Endothelial cell of umbilical vein (primary cell): ENCODE measurements around the gene ARMC7. TPM values are rescaled to one million over a fixed set of nuclear protein-coding genes. Genes with fewer than 3 reads are reported as not detected.

ENCODE experiments used
- BruUV-seq: library from RNA; stranded (reverse); fragments of 400-500 nt; replicated peaks from 2 replicates; lab custom pipeline; 2021; lab: Mats Ljungman, UMichigan
- CTCF ChIA-PET: fragments of 300-600, 350-600 bp; sonication (Branson Sonifier 250); formaldehyde crosslinking; loops from one replicate; lab custom pipeline; 2021; ENCODE audit warnings: antibody characterized with exemption, inconsistent platforms; lab: Charles Lee
- POLR2A ChIA-PET: fragments of 300-600, 350-600 bp; sonication (Branson Sonifier 250); formaldehyde crosslinking; loops from one replicate; lab custom pipeline; 2021; ENCODE audit warnings: antibody characterized with exemption, inconsistent platforms; lab: Charles Lee
- DNase-seq: peaks from one replicate; pipeline ENCODE4 v3.0.0-alpha.2; 2011; ENCODE audit warnings: low read depth, low spot score
- FAIRE-seq: peaks from 2 replicates; lab custom pipeline; 2011; peaks lifted over from hg19 to GRCh38; lab: Jason Lieb, UNC
- H2AFZ ChIP-seq: 2 replicates; pipeline ENCODE4 v1.6.0; 2012; ENCODE audit warnings: low read depth, low read length, control low read depth, inconsistent platforms
- H3K27ac ChIP-seq: 2 replicates; pipeline ENCODE4 v1.5.1; 2011; ENCODE audit warnings: low read depth, mild to moderate bottlenecking, control low read depth, low read length, moderate library complexity; ENCODE audit not compliant: insufficient read depth
- H3K27me3 ChIP-seq, 2 experiments: 2 replicates each; pipeline versions ENCODE4 v1.6.0 to v1.6.1; 2011; ENCODE audit warnings: low read length in 2 of 2, mixed read lengths in 1 of 2; ENCODE audit not compliant: control insufficient read depth in 2 of 2, insufficient read depth in 2 of 2
- H3K36me3 ChIP-seq, 2 experiments: 2 replicates in 1 of 2; 3 replicates in 1 of 2; pipeline ENCODE4 v1.5.1; 2011; ENCODE audit warnings: low read length in 2 of 2, mild to moderate bottlenecking in 1 of 2, moderate library complexity in 1 of 2; ENCODE audit not compliant: control insufficient read depth in 2 of 2, insufficient read depth in 2 of 2; ENCODE audit errors: extremely low read depth in 1 of 2
- H3K4me1 ChIP-seq: 3 replicates; pipeline ENCODE4 v1.5.1; 2011; ENCODE audit warnings: mild to moderate bottlenecking, low read length; ENCODE audit not compliant: control insufficient read depth, insufficient read depth; ENCODE audit errors: extremely low read depth
- H3K4me2 ChIP-seq: 2 replicates; pipeline ENCODE4 v1.6.1; 2011; ENCODE audit warnings: low read length, control low read depth, mixed read lengths; ENCODE audit not compliant: insufficient read depth
- H3K4me3 ChIP-seq, 3 experiments: fragments of 200-600 bp in 1 of 3; sonication (generic), shearing (Covaris generic) in 1 of 3; replicated peaks in 1 of 3; 2 replicates each; pipeline ENCODE4 v1.5.1; 2011 to 2016; ENCODE audit warnings: control low read depth in 3 of 3, low read length in 3 of 3, mild to moderate bottlenecking in 2 of 3, inconsistent platforms in 1 of 3, low read depth in 1 of 3, moderate library complexity in 1 of 3; ENCODE audit not compliant: insufficient read depth in 1 of 3
- H3K79me2 ChIP-seq: 2 replicates; pipeline ENCODE4 v1.6.0; 2012; ENCODE audit warnings: low read length, inconsistent platforms; ENCODE audit not compliant: control insufficient read depth, insufficient read depth
- H3K9ac ChIP-seq: replicated peaks from 2 replicates; pipeline ENCODE3; 2011; ENCODE audit warnings: low read length, control low read depth; ENCODE audit not compliant: insufficient read depth; ENCODE audit errors: extremely low read depth
- H3K9me1 ChIP-seq: replicated peaks from 3 replicates; pipeline ENCODE4 v1.6.0; 2011; ENCODE audit warnings: mild to moderate bottlenecking, low read length; ENCODE audit not compliant: control insufficient read depth, insufficient read depth; ENCODE audit errors: extremely low read depth
- H3K9me3 ChIP-seq: replicated peaks from 2 replicates; pipeline ENCODE4 v1.5.1; 2012; ENCODE audit warnings: low read length, inconsistent platforms; ENCODE audit not compliant: control insufficient read depth, insufficient read depth
- H4K20me1 ChIP-seq: replicated peaks from 2 replicates; pipeline ENCODE3; 2011; ENCODE audit warnings: mild to moderate bottlenecking, low read length; ENCODE audit not compliant: control insufficient read depth, insufficient read depth; ENCODE audit errors: extremely low read depth
- CTCF ChIP-seq, 2 donors: IDR thresholded peaks; 1 replicate in 1 of 2; 2 replicates in 1 of 2; pipeline ENCODE4 v1.5.1; 2011; ENCODE audit warnings: low read length in 2 of 2, mild to moderate bottlenecking in 2 of 2, moderate library complexity in 2 of 2, control low read depth in 1 of 2, inconsistent platforms in 1 of 2, low read depth in 1 of 2; ENCODE audit not compliant: insufficient read depth in 1 of 2; ENCODE audit errors: extremely low read depth in 1 of 2
- EZH2 ChIP-seq: IDR thresholded peaks from 2 replicates; pipeline ENCODE4 v1.6.1; 2012; ENCODE audit warnings: borderline replicate concordance, low read depth, mild to moderate bottlenecking, moderate library complexity, low read length, inconsistent platforms; ENCODE audit not compliant: severe bottlenecking
- FOS ChIP-seq: IDR thresholded peaks from 2 replicates; pipeline ENCODE4 v1.6.1; 2011; ENCODE audit warnings: mild to moderate bottlenecking, low read length, moderate library complexity, borderline replicate concordance; ENCODE audit not compliant: insufficient read depth
- GATA2 ChIP-seq: IDR thresholded peaks from 2 replicates; pipeline ENCODE4 v1.7.0; 2011; ENCODE audit warnings: low read depth, mild to moderate bottlenecking, moderate library complexity, mixed read lengths, low read length; ENCODE audit not compliant: insufficient read length, insufficient read depth
- JUN ChIP-seq: IDR thresholded peaks from 2 replicates; pipeline ENCODE4 v1.6.1; 2011; ENCODE audit warnings: borderline replicate concordance, low read depth; ENCODE audit not compliant: insufficient read length, insufficient read depth
- MYC ChIP-seq: IDR thresholded peaks from one replicate; pipeline ENCODE4 v1.6.1; 2011; ENCODE audit warnings: mild to moderate bottlenecking, low read depth, low read length
- POLR2A ChIP-seq: IDR thresholded peaks from 2 replicates; pipeline ENCODE4 v1.6.1; 2012; ENCODE audit warnings: low read depth, mild to moderate bottlenecking, control low read depth, low read length
- POLR2AphosphoS5 ChIP-seq: IDR thresholded peaks from 2 replicates; pipeline ENCODE4 v1.6.1; 2012; ENCODE audit warnings: low read depth, mild to moderate bottlenecking, control low read depth, low read length, moderate library complexity; ENCODE audit not compliant: insufficient read depth
- dilution Hi-C: fragments of 300-500 bp; cut with MboI; formaldehyde crosslinking; loops from one replicate; pipeline ENCODE4 v1.15.0; 2019; ENCODE audit warnings: low sequenced_read_pairs; ENCODE audit not compliant: extremely low pct_ligation_motif_present
- intact Hi-C: fragments of 100-400 bp; cut with micrococcal nuclease; formaldehyde crosslinking; loops from one replicate; pipeline ENCODE4 v1.10.0; 2022
- polyA plus RNA-seq, 4 experiments: library from polyadenylated mRNA; depleted of rRNA in 3 of 4; stranded (reverse) in 3 of 4; unstranded in 1 of 4; fragments of >200 nt; gene quantifications; 2 replicates each; pipeline versions ENCODE4 v1.2.1 to v1.2.3, GENCODE V29; 2011 to 2012; ENCODE audit warnings: missing spikeins in 1 of 4
- total RNA-seq: library from RNA; stranded (reverse); gene quantifications from 2 replicates; pipeline ENCODE4 v1.2.3, GENCODE V29; 2021
- TF ChIP-seq, protein P1 (sequence below): IDR thresholded peaks from 2 replicates; pipeline ENCODE4 v1.6.1; 2011; ENCODE audit not compliant: insufficient read depth, insufficient read length

ARMC7 gene
- total and polyA plus RNA-seq, 2 donors (not counting 3 experiments of a cell fraction or from before 2014, with no cell fraction given) = 11.8 to 15.7 TPM

DNA sequence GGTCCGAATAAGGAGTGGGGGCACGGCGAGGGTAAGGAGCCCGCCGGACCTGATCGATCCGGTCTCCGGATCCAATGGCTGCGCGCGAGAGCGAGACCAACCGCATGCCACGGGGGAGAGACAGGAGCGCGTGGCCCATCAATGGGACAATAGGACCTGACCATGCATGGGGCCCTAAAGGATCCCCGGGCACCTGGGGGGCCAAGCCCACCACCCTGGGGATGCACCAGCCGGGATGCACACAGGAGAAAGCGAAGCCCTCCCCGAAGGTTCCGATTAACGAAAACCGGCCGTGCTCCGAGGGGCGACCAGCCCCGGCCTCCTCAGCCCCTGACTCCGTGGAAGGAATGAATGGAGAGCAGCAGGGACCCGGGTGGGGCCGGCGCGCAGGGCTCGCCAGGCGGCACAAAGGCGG, 44.0 kb downstream of the ARMC7 start:
- no peak for TF ChIP-seq JUN
- TF ChIP-seq POLR2A = no peak
- TF ChIP-seq POLR2AphosphoS5 = no peak
- TF ChIP-seq, protein P1, sequence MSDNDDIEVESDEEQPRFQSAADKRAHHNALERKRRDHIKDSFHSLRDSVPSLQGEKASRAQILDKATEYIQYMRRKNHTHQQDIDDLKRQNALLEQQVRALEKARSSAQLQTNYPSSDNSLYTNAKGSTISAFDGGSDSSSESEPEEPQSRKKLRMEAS = no peak
- TF ChIP-seq GATA2 = no peak
- no peak for TF ChIP-seq FOS
- no peak for TF ChIP-seq MYC
- TF ChIP-seq CTCF (IDR thresholded peaks at IDR 0.05; ENCODE audit: extremely low read depth in 1 of 2, insufficient read depth in 1 of 2, low read depth in 1 of 2, low read length in 2 of 2) = no peak
- TF ChIP-seq EZH2 = no peak
- H3K4me3 ChIP-seq = peak overlapping the region; percentile 57 to 83 (median 62)
- H3K27ac ChIP-seq = peak overlapping the region; percentile 60
- H3K36me3 ChIP-seq = peaks cover 0 to under 1% of the 10 kb centered on the region in 2 experiments
- peak overlapping the region; percentile 75 for H3K9ac ChIP-seq
- intact Hi-C loops (loop anchor here (1.0 kb wide), 4 partner anchors 22 to 52 kb away; partner anchors contain the start of genes NT5C and NUP85), dilution Hi-C loops (no loop called here)
- ChIA-PET CTCF (no interaction called here), POLR2A (interaction anchor here (0.6 to 1.5 kb wide), 4 partner anchors 11 to 258 kb away, joined by 3 to 5 read pairs (median 4); no protein-coding TSS in a partner anchor)
- H3K4me1 ChIP-seq = peaks cover 21% of the 10 kb centered on the region
- H4K20me1 ChIP-seq = no peaks in the 10 kb centered on the region
- no peak overlapping the region for H2AFZ ChIP-seq
- FAIRE-seq (no peak), DNase-seq (peak; percentile 29)
- H3K9me3 ChIP-seq = no peaks in the 10 kb centered on the region
- no peaks in the 10 kb centered on the region for H3K9me1 ChIP-seq
- peaks cover 54% of the 10 kb centered on the region for H3K79me2 ChIP-seq
- no peaks in the 10 kb centered on the region for H3K27me3 ChIP-seq
- BruUV-seq = no TSS peak
- H3K4me2 ChIP-seq = peak overlapping the region; percentile 19
